GM12878 (cell line): ENCODE results near the gene ADGRD1. TPM values are rescaled to one million over a fixed set of nuclear protein-coding genes. Genes with fewer than 3 reads are reported as not detected.

Source experiments
- ATAC-seq: fragments of 200-7000 bp; cut with Tn5 transposase; 3 replicates; pipeline ENCODE4 v1.9.1; 2020; ENCODE audit warnings: mild to moderate bottlenecking, moderate library complexity
- BruUV-seq: library from RNA; stranded (reverse); fragments of 400-500 nt; replicated peaks from 2 replicates; lab custom pipeline; 2021; lab: Mats Ljungman, UMichigan
- CTCF ChIA-PET: fragments of 300-600 bp; sonication (Branson Sonifier 250); formaldehyde crosslinking; extraction: SDS; loops from one replicate; lab custom pipeline; 2021; ENCODE audit warnings: inconsistent platforms; lab: Yijun Ruan, JAX
- POLR2A ChIA-PET: fragments of 350-600 bp; formaldehyde crosslinking; extraction: SDS; loops from one replicate; lab custom pipeline; 2021; ENCODE audit warnings: inconsistent platforms; lab: Charles Lee
- RAD21 ChIA-PET: fragments of 300-600 bp; sonication (Branson Sonifier 250); formaldehyde crosslinking; loops from one replicate; lab custom pipeline; 2023; ENCODE audit warnings: antibody characterized with exemption; ENCODE audit not compliant: unreplicated experiment; lab: Charles Lee
- SMC1A ChIA-PET: fragments of 300-600 bp; sonication (Branson Sonifier 250); formaldehyde crosslinking; loops from one replicate; lab custom pipeline; 2023; ENCODE audit not compliant: unreplicated experiment, uncharacterized antibody; lab: Charles Lee
- DNase-seq: peaks from one replicate; pipeline ENCODE4 v3.0.0-alpha.2; 2011; ENCODE audit warnings: low read depth, low spot score
- FAIRE-seq: peaks from 3 replicates; lab custom pipeline; 2011; peaks lifted over from hg19 to GRCh38; lab: Jason Lieb, UNC
- H2AFZ ChIP-seq: 2 replicates; pipeline ENCODE4 v1.6.0; 2011; ENCODE audit warnings: low read depth, low read length, control low read depth; ENCODE audit not compliant: control insufficient read depth
- H3K27ac ChIP-seq: 2 replicates; pipeline ENCODE4 v1.5.1; 2011; ENCODE audit warnings: control low read depth; ENCODE audit not compliant: control insufficient read depth, insufficient read depth
- H3K27me3 ChIP-seq, 2 experiments: replicated peaks in 1 of 2; 2 replicates each; pipeline versions ENCODE4 v1.6.0 to v1.6.1; 2011; ENCODE audit warnings: low read length in 1 of 2; ENCODE audit not compliant: control insufficient read depth in 2 of 2, insufficient read depth in 2 of 2
- H3K36me3 ChIP-seq, 2 experiments: 2 replicates each; pipeline ENCODE4 v1.5.1; 2011; ENCODE audit warnings: low read length in 1 of 2; ENCODE audit not compliant: control insufficient read depth in 2 of 2, insufficient read depth in 2 of 2
- H3K4me1 ChIP-seq: 2 replicates; pipeline ENCODE4 v1.6.1; 2011; ENCODE audit warnings: mild to moderate bottlenecking, low read length, moderate library complexity, mixed read lengths; ENCODE audit not compliant: control insufficient read depth, insufficient read depth
- H3K4me2 ChIP-seq: 2 replicates; pipeline ENCODE4 v1.6.0; 2011; ENCODE audit warnings: control low read depth; ENCODE audit not compliant: control insufficient read depth, insufficient read depth
- H3K4me3 ChIP-seq: fragments of 200-600 bp; sonication (generic); 2 replicates; pipeline ENCODE4 v1.5.1; 2016
- H3K79me2 ChIP-seq: 2 replicates; pipeline ENCODE4 v1.6.0; 2011; ENCODE audit warnings: low read length; ENCODE audit not compliant: control insufficient read depth, insufficient read depth
- H3K9ac ChIP-seq: 2 replicates; pipeline ENCODE4 v1.8.0; 2011; ENCODE audit warnings: low read length, control low read depth, mixed read lengths; ENCODE audit not compliant: control insufficient read depth, insufficient read depth
- H3K9me3 ChIP-seq: replicated peaks from 3 replicates; pipeline ENCODE4 v1.5.1; 2011; ENCODE audit warnings: mild to moderate bottlenecking, low read length; ENCODE audit not compliant: control insufficient read depth, insufficient read depth
- H4K20me1 ChIP-seq: 2 replicates; pipeline ENCODE4 v1.6.0; 2011; ENCODE audit not compliant: control insufficient read depth, insufficient read depth
- CBX5 ChIP-seq: sonication (generic); IDR thresholded peaks from 2 replicates; pipeline ENCODE4 v1.6.1; 2016; ENCODE audit warnings: low read depth, moderate library complexity, mild to moderate bottlenecking, inconsistent platforms
- EZH2 ChIP-seq: IDR thresholded peaks from 2 replicates; pipeline ENCODE4 v1.6.1; 2012; ENCODE audit warnings: low read depth, mild to moderate bottlenecking, control low read depth, inconsistent platforms, low read length, borderline replicate concordance; ENCODE audit not compliant: control insufficient read depth
- KAT2A ChIP-seq: conservative IDR thresholded peaks from 2 replicates; pipeline ENCODE4 v1.6.1; 2011; ENCODE audit warnings: low read depth, low read length; ENCODE audit not compliant: control insufficient read depth
- MTA3 ChIP-seq: IDR thresholded peaks from 2 replicates; pipeline ENCODE4 v1.6.1; 2012; ENCODE audit warnings: low read length, inconsistent platforms, borderline replicate concordance
- PAX5 ChIP-seq: IDR thresholded peaks from 2 replicates; pipeline ENCODE4 v1.6.1; 2011; ENCODE audit warnings: low read depth, low read length, borderline replicate concordance
- RAD21 ChIP-seq: IDR thresholded peaks from 2 replicates; pipeline ENCODE4 v1.6.1; 2011; ENCODE audit warnings: mild to moderate bottlenecking, low read depth, low read length, moderate library complexity; ENCODE audit not compliant: insufficient read depth
- SMARCA5 ChIP-seq: fragments of 450-650 bp; IDR thresholded peaks from 2 replicates; pipeline ENCODE4 v1.6.1; 2017; ENCODE audit warnings: mild to moderate bottlenecking
- TCF3 ChIP-seq: IDR thresholded peaks from 2 replicates; pipeline ENCODE4 v1.6.1; 2012; ENCODE audit warnings: low read depth, mild to moderate bottlenecking, low read length, borderline replicate concordance; ENCODE audit not compliant: insufficient read depth
- ZNF217 ChIP-seq: fragments of 450-650 bp; IDR thresholded peaks from 2 replicates; pipeline ENCODE4 v1.6.1; 2017; ENCODE audit warnings: antibody characterized with exemption, mild to moderate bottlenecking
- WGBS: methylation state at CpG from one replicate; pipeline ENCODE4 v1.1.6; 2016; ENCODE audit warnings: low lambda C conversion rate; ENCODE audit not compliant: insufficient replicate concordance, insufficient coverage; ENCODE audit errors: missing lambda C conversion rate; 5-methylcytosine and 5-hydroxymethylcytosine counted together
- in situ Hi-C: fragments of 300-500 bp; cut with MboI; formaldehyde crosslinking; loops from 9 replicates; pipeline ENCODE4 v1.14.3; 2018; ENCODE audit warnings: mixed read lengths
- intact Hi-C: fragments of 100-400 bp; cut with micrococcal nuclease; formaldehyde crosslinking; loops from one replicate; pipeline ENCODE4 v1.14.2; 2022; ENCODE audit not compliant: unreplicated experiment
- polyA plus RNA-seq, 11 experiments: library from polyadenylated mRNA; depleted of rRNA in 4 of 11; unstranded in 6 of 11; stranded (reverse) in 5 of 11; fragments of >200 nt; fragmentation: Nextera tagmentation in 4 of 11; fragmentation: Illumina TruSeq in 1 of 11; extraction: Ambion mirVana in 4 of 11; extraction: Trizol in 1 of 11; gene quantifications; 1 replicate in 1 of 11; 2 replicates in 10 of 11; pipeline versions ENCODE4 v1.2.1 to v1.2.3, GENCODE V29; 2011 to 2016; ENCODE audit warnings: inconsistent platforms in 2 of 11, missing spikeins in 2 of 11, low read depth in 1 of 11
- total RNA-seq, 4 experiments: library from RNA; depleted of rRNA in 3 of 4; stranded (reverse); fragments of >200 nt in 3 of 4; fragmentation: Illumina TruSeq in 1 of 4; extraction: Trizol in 1 of 4; gene quantifications; 2 replicates each; pipeline versions ENCODE4 v1.2.1 to v1.2.3, GENCODE V29; 2013 to 2021
- TF ChIP-seq, protein P1 (sequence below): fragments of 450-650 bp; IDR thresholded peaks from 2 replicates; pipeline ENCODE4 v1.6.1; 2018; ENCODE audit warnings: mild to moderate bottlenecking, low read depth, moderate library complexity; ENCODE audit not compliant: partially characterized antibody
- TF ChIP-seq, protein P2 (sequence below): fragments of 450-650 bp; IDR thresholded peaks from 2 replicates; pipeline ENCODE4 v1.6.1; 2017; ENCODE audit warnings: mild to moderate bottlenecking, moderate library complexity

Gene ADGRD1
- total and polyA plus RNA-seq, 10 of the 15 experiments (the other 5 are each of a cell fraction or from before 2014, with no cell fraction given), result 0.15 to 12.7 (median 1.2) TPM

DNA sequence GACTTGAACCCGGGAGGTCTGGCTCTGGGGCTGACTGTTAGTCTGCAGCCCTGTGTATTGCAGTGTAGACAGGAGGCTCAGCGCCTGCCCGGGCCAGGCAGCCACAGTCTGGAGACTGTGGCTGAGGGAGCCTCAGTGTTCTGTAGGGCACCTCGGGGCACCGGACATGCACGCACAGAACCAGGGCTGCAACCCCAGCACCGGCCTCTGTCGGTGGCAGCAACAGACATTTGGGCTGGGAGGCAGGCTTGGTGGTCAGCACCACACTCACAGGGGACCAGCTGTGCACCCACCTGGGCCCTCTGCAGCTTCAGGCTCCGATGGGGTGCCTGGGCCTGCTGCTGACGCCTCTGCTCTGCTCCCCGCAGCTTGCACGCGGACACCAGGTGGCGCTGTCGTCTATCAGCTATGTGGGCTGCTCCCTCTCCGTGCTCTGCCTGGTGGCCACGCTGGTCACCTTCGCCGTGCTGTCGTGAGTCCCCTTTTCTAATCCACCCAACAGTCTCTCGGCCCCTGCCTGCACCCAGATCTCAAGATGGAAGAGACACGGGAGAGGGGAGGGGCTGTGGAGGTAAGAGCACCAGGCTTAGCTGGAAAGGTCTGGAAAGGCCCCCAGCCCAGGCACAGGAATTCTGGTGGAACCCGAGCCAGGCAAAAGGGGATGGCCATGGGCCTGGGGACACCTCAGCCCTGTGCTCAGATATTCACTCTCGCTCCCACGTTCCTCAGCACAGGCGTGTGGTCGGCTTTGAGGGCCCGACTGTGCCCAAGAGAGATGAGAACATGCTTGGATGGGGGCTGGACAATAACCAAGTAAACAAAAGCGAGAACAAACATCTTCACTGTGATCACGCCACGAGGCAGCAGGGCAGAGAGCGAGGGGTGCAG lies 151.0 kb downstream of the ADGRD1 start (continued):
- TF ChIP-seq PAX5, result 0 out of 2 replicates have a peak, but pooled peaks have one; percentile 27
- peak; percentile 84 for TF ChIP-seq RAD21
- TF ChIP-seq TCF3, result 0 out of 2 replicates have a peak, but pooled peaks have one; percentile 12
- TF ChIP-seq MTA3, result no peak
- peak; percentile 61; the same call in 1 of the 2 replicates for TF ChIP-seq SMARCA5
- TF ChIP-seq, all 136 proteins: peak for 17

- Histone ChIP-seq H3K4me1 (peaks cover 46% of the 10 kb centered on the region), H3K4me2 (no peak overlapping the region), H3K27me3 (no peaks in the 10 kb centered on the region), H3K36me3 (no peaks in the 10 kb centered on the region), H2AFZ (no peak overlapping the region), H3K4me3 (no peak overlapping the region), H3K27ac (no peak overlapping the region), H3K79me2 (no peaks in the 10 kb centered on the region; the same call in 1 of the 2 replicates), H3K9me3 (no peaks in the 10 kb centered on the region; the same call in 2 of the 3 replicates), H3K9ac (no peak overlapping the region), H4K20me1 (no peaks in the 10 kb centered on the region)
- CTCF ChIA-PET, result interaction anchor here (0.6 to 5.8 kb wide), 25 partner anchors 10 to 721 kb away, joined by 3 to 198 read pairs (median 5); no protein-coding TSS in a partner anchor
- no TSS peak for BruUV-seq
- no peak for ATAC-seq
- SMC1A ChIA-PET, result interaction anchor here (0.8 to 6.4 kb wide), 15 partner anchors 10 to 349 kb away, joined by 3 to 86 read pairs (median 6); partner anchors contain the start of gene ADGRD1
- no peak for DNase-seq
- RAD21 ChIA-PET, result interaction anchor here (0.7 to 4.5 kb wide), 18 partner anchors 8 to 731 kb away, joined by 3 to 101 read pairs (median 4); no protein-coding TSS in a partner anchor
- intact Hi-C loops (loop anchor here (2.0 kb wide), 1 partner anchor 349 kb away; no protein-coding TSS in a partner anchor), in situ Hi-C loops (loop anchor here (10.0 kb wide), 1 partner anchor 719 kb away; the partner anchor contains the start of gene MMP17)
- WGBS, result 83% methylated on average over 7 of the region's 7 CpGs
- POLR2A ChIA-PET, result interaction anchor here (3.8 kb wide), 1 partner anchor 27 kb away, joined by 16 read pairs; no protein-coding TSS in a partner anchor
- FAIRE-seq, result no peak
- TF ChIP-seq ZNF217 (no peak), EZH2 (no peak), CBX5 (no peak), KAT2A (no peak)
- TF ChIP-seq, protein P1, sequence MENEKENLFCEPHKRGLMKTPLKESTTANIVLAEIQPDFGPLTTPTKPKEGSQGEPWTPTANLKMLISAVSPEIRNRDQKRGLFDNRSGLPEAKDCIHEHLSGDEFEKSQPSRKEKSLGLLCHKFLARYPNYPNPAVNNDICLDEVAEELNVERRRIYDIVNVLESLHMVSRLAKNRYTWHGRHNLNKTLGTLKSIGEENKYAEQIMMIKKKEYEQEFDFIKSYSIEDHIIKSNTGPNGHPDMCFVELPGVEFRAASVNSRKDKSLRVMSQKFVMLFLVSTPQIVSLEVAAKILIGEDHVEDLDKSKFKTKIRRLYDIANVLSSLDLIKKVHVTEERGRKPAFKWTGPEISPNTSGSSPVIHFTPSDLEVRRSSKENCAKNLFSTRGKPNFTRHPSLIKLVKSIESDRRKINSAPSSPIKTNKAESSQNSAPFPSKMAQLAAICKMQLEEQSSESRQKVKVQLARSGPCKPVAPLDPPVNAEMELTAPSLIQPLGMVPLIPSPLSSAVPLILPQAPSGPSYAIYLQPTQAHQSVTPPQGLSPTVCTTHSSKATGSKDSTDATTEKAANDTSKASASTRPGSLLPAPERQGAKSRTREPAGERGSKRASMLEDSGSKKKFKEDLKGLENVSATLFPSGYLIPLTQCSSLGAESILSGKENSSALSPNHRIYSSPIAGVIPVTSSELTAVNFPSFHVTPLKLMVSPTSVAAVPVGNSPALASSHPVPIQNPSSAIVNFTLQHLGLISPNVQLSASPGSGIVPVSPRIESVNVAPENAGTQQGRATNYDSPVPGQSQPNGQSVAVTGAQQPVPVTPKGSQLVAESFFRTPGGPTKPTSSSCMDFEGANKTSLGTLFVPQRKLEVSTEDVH, result no peak
- TF ChIP-seq, protein P2, sequence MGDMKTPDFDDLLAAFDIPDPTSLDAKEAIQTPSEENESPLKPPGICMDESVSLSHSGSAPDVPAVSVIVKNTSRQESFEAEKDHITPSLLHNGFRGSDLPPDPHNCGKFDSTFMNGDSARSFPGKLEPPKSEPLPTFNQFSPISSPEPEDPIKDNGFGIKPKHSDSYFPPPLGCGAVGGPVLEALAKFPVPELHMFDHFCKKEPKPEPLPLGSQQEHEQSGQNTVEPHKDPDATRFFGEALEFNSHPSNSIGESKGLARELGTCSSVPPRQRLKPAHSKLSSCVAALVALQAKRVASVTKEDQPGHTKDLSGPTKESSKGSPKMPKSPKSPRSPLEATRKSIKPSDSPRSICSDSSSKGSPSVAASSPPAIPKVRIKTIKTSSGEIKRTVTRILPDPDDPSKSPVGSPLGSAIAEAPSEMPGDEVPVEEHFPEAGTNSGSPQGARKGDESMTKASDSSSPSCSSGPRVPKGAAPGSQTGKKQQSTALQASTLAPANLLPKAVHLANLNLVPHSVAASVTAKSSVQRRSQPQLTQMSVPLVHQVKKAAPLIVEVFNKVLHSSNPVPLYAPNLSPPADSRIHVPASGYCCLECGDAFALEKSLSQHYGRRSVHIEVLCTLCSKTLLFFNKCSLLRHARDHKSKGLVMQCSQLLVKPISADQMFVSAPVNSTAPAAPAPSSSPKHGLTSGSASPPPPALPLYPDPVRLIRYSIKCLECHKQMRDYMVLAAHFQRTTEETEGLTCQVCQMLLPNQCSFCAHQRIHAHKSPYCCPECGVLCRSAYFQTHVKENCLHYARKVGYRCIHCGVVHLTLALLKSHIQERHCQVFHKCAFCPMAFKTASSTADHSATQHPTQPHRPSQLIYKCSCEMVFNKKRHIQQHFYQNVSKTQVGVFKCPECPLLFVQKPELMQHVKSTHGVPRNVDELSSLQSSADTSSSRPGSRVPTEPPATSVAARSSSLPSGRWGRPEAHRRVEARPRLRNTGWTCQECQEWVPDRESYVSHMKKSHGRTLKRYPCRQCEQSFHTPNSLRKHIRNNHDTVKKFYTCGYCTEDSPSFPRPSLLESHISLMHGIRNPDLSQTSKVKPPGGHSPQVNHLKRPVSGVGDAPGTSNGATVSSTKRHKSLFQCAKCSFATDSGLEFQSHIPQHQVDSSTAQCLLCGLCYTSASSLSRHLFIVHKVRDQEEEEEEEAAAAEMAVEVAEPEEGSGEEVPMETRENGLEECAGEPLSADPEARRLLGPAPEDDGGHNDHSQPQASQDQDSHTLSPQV, result no peak
These were observed 151.6 kb downstream of the ADGRD1 start for GRCh38 chr12:131105351-131105735.
